Right lobe of liver (tissue), 6 donors: ENCODE results near the gene ADPRH. TPM values are rescaled to one million over a fixed set of nuclear protein-coding genes. Genes with fewer than 3 reads are reported as not detected.
"Not testable (repeated sequence)": the region's sequence is repeated elsewhere in the genome, so short reads cannot be mapped to it uniquely, and the experiment has no call there.

Source experiments
- ATAC-seq, 4 donors: fragments of 200-7000 bp; cut with Tn5 transposase; one replicate each; pipeline ENCODE4 v1.9.1; 2020; ENCODE audit warnings: mild to moderate bottlenecking in 4 of 4, moderate library complexity in 4 of 4
- DNase-seq, 3 donors: peaks; one replicate each; pipeline ENCODE4 v3.0.0-alpha.2; 2020
- H3K27ac ChIP-seq, 3 donors: fragments of 200-600 bp; one replicate each; pipeline ENCODE4 v1.8.0; 2022
- H3K27me3 ChIP-seq, 2 donors: fragments of 200-600 bp; one replicate each; pipeline ENCODE4 v1.8.0; 2022
- H3K36me3 ChIP-seq, 4 donors: fragments of 200-600 bp; sonication (generic) in 1 of 4; one replicate each; pipeline versions ENCODE4 v1.5.1 to v1.8.0; 2017 to 2022; ENCODE audit warnings: control low read depth in 1 of 4
- H3K4me1 ChIP-seq, 4 donors: fragments of 200-600 bp; sonication (generic) in 1 of 4; one replicate each; pipeline versions ENCODE4 v1.5.1 to v1.8.0; 2017 to 2022; ENCODE audit warnings: control low read depth in 1 of 4
- H3K4me3 ChIP-seq, 3 donors: fragments of 200-600 bp; one replicate each; pipeline ENCODE4 v1.8.0; 2022
- H3K9me3 ChIP-seq, 4 donors: fragments of 200-600 bp; sonication (generic) in 1 of 4; one replicate each; pipeline versions ENCODE4 v1.5.1 to v1.8.0; 2017 to 2022; ENCODE audit warnings: control low read depth in 1 of 4
- POLR2A ChIP-seq: fragments of 450-650 bp; IDR thresholded peaks from one replicate; pipeline ENCODE4 v1.6.1; 2017; ENCODE audit warnings: antibody characterized with exemption, mild to moderate bottlenecking
- WGBS: methylation state at CpG from one replicate; pipeline ENCODE4 v1.1.6; 2018; ENCODE audit warnings: low coverage, low lambda C conversion rate; ENCODE audit not compliant: insufficient coverage; ENCODE audit errors: missing lambda C conversion rate; 5-methylcytosine and 5-hydroxymethylcytosine counted together
- intact Hi-C, 2 donors: fragments of 100-400 bp; cut with DNase I; formaldehyde crosslinking; loops; one replicate each; pipeline versions ENCODE4 v1.11.2 to v1.14.1; 2022
- total RNA-seq, 6 experiments: library from RNA; depleted of rRNA in 2 of 6; stranded (reverse); fragments of >200 nt in 2 of 6; fragmentation: NEBNext Ultra II Directional in 3 of 6; extraction: Animal tissue kit (Norgen Biotek cat#: 25700) in 3 of 6; gene quantifications; one replicate each; pipeline versions ENCODE4 v1.1.0 to v1.2.4, GENCODE V29; 2016 to 2023
- TF ChIP-seq, protein P1 (sequence below), 4 donors: fragments of 200-600 bp in 3 of 4; fragments of 450-650 bp in 1 of 4; IDR thresholded peaks; one replicate each; pipeline versions ENCODE4 v1.5.1 to v1.8.0; 2016 to 2022; ENCODE audit warnings: antibody characterized with exemption in 4 of 4, mild to moderate bottlenecking in 2 of 4
- donor health status: DM: no; HTN: yes; CAD: no.
- donor health status: DM: no; HTN: no; CAD: no.
- donor health status: DM: no; HTN: no; CAD: no.
- donor health status: DM: no; HTN: yes; CAD: no.
- donor health status: DM: no; HTN: yes; CAD: no.

Gene ADPRH
- total RNA-seq, 6 experiments from 2014 or later: 2.5 to 3.8 (median 2.8) TPM

DNA sequence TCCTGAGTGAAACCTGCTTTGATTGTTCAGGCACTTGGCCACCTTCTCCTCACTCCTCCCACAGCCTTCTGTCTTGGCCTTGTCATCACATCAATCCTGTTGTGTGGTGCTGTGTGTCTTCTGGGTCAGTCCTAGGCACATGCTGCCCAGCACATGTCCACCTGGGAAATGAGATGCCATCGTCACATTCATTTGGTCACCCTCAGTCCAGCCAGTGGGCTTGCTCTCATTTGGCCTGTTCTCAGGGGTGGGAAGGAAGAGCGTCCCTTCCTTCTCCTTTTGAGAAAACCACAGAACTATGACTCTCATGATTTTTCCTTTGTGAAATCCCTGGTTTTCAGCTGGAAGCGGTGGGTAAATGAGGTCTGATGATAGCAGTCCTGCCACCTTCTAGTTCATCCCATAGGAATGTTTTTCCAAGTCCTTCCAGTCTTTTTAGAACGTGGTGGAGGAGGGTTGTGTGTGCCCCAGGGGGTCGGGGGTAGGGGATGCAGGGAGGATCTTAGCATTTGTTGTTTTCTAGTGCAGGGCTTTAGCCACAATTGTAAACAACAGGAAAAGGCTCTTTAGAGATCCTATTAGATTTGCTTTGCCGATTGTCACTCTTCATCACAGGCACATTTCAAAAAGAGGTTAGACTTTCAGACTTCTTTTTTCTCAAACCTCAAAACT is 9.9 kb downstream of the ADPRH start:
- Histone ChIP-seq H3K9me3 (no peaks in the 10 kb centered on the region), H3K4me1 (no peaks in the 10 kb centered on the region), H3K27me3 (no peaks in the 10 kb centered on the region), H3K27ac (no peak overlapping the region), H3K4me3 (no peak overlapping the region), H3K36me3 (no peaks in the 10 kb centered on the region)
- DNase-seq: no peak
- no peak for TF ChIP-seq POLR2A
- TF ChIP-seq, protein P1, sequence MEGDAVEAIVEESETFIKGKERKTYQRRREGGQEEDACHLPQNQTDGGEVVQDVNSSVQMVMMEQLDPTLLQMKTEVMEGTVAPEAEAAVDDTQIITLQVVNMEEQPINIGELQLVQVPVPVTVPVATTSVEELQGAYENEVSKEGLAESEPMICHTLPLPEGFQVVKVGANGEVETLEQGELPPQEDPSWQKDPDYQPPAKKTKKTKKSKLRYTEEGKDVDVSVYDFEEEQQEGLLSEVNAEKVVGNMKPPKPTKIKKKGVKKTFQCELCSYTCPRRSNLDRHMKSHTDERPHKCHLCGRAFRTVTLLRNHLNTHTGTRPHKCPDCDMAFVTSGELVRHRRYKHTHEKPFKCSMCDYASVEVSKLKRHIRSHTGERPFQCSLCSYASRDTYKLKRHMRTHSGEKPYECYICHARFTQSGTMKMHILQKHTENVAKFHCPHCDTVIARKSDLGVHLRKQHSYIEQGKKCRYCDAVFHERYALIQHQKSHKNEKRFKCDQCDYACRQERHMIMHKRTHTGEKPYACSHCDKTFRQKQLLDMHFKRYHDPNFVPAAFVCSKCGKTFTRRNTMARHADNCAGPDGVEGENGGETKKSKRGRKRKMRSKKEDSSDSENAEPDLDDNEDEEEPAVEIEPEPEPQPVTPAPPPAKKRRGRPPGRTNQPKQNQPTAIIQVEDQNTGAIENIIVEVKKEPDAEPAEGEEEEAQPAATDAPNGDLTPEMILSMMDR (IDR thresholded peaks at IDR 0.05): no peak
- intact Hi-C loops: no loop called here
- WGBS: 54% methylated on average over 6 of the region's 6 CpGs
- ATAC-seq: peak; percentile 34 to 66 (median 60)

DNA sequence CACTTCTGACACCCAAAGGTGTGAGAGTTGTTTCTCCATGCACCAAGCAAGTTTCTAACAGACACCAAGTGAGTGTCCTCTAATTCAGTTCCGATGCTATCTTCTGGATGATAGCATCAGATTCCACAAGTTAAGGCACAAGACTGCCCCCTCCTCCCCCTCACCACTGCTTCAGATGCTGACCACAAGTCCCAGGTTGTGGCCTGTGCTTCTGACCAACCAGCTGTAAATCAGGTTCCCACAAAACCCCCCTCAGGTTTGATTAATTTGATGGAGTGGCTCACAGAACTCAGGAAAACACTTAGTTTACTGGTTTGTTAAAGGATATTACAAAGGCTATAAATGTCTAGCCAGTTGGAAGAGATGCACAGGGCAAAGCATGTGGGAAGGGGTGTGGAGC is 11.4 kb downstream of the ADPRH start:
- Histone ChIP-seq H3K27me3 (no peaks in the 10 kb centered on the region), H3K4me3 (no peak overlapping the region), H3K9me3 (no peaks in the 10 kb centered on the region), H3K27ac (no peak overlapping the region), H3K4me1 (peaks cover 0 to under 1% (median 0%) of the 10 kb centered on the region in 4 donors), H3K36me3 (no peaks in the 10 kb centered on the region)
- ATAC-seq: no peak
- intact Hi-C loops: no loop called here
- no peak for TF ChIP-seq POLR2A
- TF ChIP-seq, protein P1 (IDR thresholded peaks at IDR 0.05): no peak
- no peak for DNase-seq
- WGBS: no CpG with 5 or more reads among the region's 1 CpG

DNA sequence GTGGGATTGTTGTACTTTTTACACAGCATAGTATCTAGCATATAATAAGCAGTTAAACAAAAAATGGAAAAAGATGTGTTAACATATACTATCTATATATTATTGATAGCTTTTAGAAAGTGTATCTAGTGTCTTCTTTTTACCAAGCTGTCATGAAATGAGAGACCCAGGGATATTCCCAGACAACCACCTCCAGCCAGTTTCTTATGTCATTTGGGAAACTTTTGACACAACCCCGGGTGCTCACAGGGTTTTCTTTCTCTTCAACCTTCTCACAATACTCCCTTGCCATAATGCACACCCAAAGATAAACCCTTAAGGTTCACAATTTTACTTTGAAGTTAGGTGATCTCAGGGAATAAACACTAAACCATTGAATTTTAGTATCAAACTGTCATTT is 13.6 kb downstream of the ADPRH start:
- ATAC-seq: no peak
- Histone ChIP-seq H3K4me3 (no peak overlapping the region), H3K4me1 (peaks cover 0 to 14% (median 5%) of the 10 kb centered on the region in 4 donors), H3K36me3 (no peaks in the 10 kb centered on the region), H3K27me3 (no peaks in the 10 kb centered on the region), H3K9me3 (no peaks in the 10 kb centered on the region), H3K27ac (no peak overlapping the region)
- intact Hi-C loops: no loop called here
- WGBS: 69% methylated on average over 1 of the region's 1 CpG
- DNase-seq: no peak
- TF ChIP-seq, protein P1 (IDR thresholded peaks at IDR 0.05): no peak
- no peak for TF ChIP-seq POLR2A

DNA sequence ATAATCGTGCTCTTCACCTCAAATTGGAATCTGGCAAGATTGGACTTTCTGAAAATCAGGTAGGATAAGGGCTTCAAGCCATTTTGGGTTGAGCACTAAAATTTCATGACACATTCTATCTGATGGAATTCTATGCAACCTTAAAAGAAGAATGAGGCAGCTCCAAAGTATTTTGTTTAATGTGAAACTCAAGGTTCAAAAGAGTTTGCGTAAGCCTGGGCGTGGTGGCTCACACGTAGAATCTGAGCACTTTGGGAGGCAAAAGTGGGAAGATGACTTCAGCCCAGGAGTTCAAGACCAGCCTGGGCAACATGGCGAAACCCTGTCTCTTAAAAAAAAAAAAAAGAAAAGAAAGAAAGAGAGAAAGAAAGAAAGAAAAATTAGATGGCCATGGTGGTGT is 14.8 kb downstream of the ADPRH start:
- Histone ChIP-seq H3K27me3 (no peaks in the 10 kb centered on the region), H3K36me3 (no peaks in the 10 kb centered on the region), H3K4me1 (peaks cover 0 to 20% (median 9%) of the 10 kb centered on the region in 4 donors), H3K9me3 (no peaks in the 10 kb centered on the region), H3K4me3 (no peak overlapping the region), H3K27ac (no peak overlapping the region)
- TF ChIP-seq, protein P1 (IDR thresholded peaks at IDR 0.05): no peak
- no peak for TF ChIP-seq POLR2A
- intact Hi-C loops: no loop called here
- 75% methylated on average over 5 of the region's 5 CpGs for WGBS
- DNase-seq (no peak), ATAC-seq (no peak)

DNA sequence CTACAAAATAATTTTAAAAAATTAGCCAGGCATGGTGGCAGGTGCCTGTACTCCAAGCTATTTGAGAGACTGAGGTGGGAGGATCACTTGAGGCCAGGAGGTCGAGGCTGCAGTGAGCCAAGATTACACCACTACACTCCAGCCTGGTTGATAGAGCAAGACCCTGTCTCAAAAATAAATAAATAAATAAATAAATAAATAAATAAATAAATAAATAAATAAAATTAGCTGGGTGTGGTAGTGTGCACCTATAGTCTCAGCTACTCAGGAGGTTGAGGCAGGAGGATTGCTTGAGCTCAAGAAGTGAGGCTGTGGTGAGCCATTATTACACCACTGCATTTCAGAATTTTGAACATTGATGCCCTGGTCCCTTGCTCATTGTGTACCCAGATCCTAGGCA is 15.6 kb downstream of the ADPRH start:
- peaks cover 0 to 24% (median 10%) of the 10 kb centered on the region in 4 donors for H3K4me1 ChIP-seq
- H3K27me3 ChIP-seq, H3K9me3 ChIP-seq, ATAC-seq, H3K27ac ChIP-seq, H3K4me3 ChIP-seq, DNase-seq, H3K36me3 ChIP-seq, intact Hi-C loops: not testable (repeated sequence)
- 78% methylated on average over 1 of the region's 1 CpG for WGBS
